ENCODE results near the gene BCL3. TPM values are rescaled to one million over a fixed set of nuclear protein-coding genes. Genes with fewer than 3 reads are reported as not detected.
"Not testable (repeated sequence)": the region's sequence is repeated elsewhere in the genome, so short reads cannot be mapped to it uniquely, and the experiment has no call there.

The BCL3 gene
- total RNA-seq, 4 donors from 2014 or later, result 12.2 to 113 (median 46.2) TPM

- peak in 2 of 3 donors; percentile 31 to 72 for TF ChIP-seq CTCF (IDR thresholded peaks at IDR 0.05)
- DNase-seq (ENCODE audit: low spot score) (peak; percentile 95), ATAC-seq (ENCODE audit: low FRiP score) (peak; percentile 96)
These were observed 22.2 kb downstream of the BCL3 start for GRCh38 chr19:44770550-44771257.

- not testable (repeated sequence) for ATAC-seq (ENCODE audit: low FRiP score)
These were observed 23.6 kb downstream of the BCL3 start for GRCh38 chr19:44772144-44772543.

GRCh38 chr19:44772959-44773358 lies 24.5 kb downstream of the BCL3 start:
- DNase-seq (ENCODE audit: low spot score) (no peak), ATAC-seq (ENCODE audit: low FRiP score) (no peak)
- TF ChIP-seq CTCF (IDR thresholded peaks at IDR 0.05), result no peak

More at GRCh38 chr19:44772144-44772543, 23.6 kb downstream of the BCL3 start:
- DNase-seq (ENCODE audit: low spot score), result not testable (repeated sequence)

- no peak for TF ChIP-seq CTCF (IDR thresholded peaks at IDR 0.05)
- ATAC-seq (ENCODE audit: low FRiP score) (no peak), DNase-seq (ENCODE audit: low spot score) (no peak)
These were observed 27.2 kb downstream of the BCL3 start for GRCh38 chr19:44775676-44776240.

GRCh38 chr19:44776402-44777096 lies 28.0 kb downstream of the BCL3 start:
- ATAC-seq (ENCODE audit: low FRiP score), result no peak
- TF ChIP-seq CTCF (IDR thresholded peaks at IDR 0.05), result no peak
- no peak for DNase-seq (ENCODE audit: low spot score)

- no peak for TF ChIP-seq CTCF (IDR thresholded peaks at IDR 0.05)
- DNase-seq (ENCODE audit: low spot score) (no peak), ATAC-seq (ENCODE audit: low FRiP score) (peak; percentile 55)
These were observed 29.3 kb downstream of the BCL3 start, which contains the start of gene CBLC for GRCh38 chr19:44777715-44778347. CBLC (plus strand) TSS chr19:44777890; CDS start chr19:44777932, 42 bp downstream.

- ATAC-seq (ENCODE audit: low FRiP score) (no peak), DNase-seq (ENCODE audit: low spot score) (no peak)
- TF ChIP-seq CTCF (IDR thresholded peaks at IDR 0.05), result no peak
These were observed 30.6 kb downstream of the BCL3 start for GRCh38 chr19:44779150-44779549.

- DNase-seq (ENCODE audit: low spot score); ATAC-seq (ENCODE audit: low FRiP score): not testable (repeated sequence)
These were observed 33.2 kb downstream of the BCL3 start for GRCh38 chr19:44781694-44782093.
